ENCODE measurements around the gene TEX12.

The TEX12 gene

DNA sequence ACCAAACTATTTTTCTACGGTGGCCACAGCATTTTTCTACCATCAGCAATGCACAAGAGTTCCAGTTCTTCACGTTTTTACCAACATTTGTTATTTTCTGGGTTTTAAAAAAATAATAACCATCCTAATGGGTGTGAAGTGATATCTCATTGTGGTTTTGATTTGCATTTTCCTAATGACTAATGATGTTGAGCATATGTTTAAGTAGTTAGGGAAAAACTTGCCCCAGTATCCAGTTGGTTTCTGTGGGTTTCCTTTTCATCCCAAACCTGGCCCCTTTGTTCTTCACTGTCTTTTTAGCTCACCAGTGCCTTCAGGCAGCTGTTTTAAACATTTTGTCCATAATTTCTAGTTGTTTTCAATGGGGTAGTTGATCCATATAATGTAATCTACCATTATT lies 44.4 kb downstream of the TEX12 start:
- DNase-seq (ENCODE audit: low read depth, low spot score), result no peak

DNA sequence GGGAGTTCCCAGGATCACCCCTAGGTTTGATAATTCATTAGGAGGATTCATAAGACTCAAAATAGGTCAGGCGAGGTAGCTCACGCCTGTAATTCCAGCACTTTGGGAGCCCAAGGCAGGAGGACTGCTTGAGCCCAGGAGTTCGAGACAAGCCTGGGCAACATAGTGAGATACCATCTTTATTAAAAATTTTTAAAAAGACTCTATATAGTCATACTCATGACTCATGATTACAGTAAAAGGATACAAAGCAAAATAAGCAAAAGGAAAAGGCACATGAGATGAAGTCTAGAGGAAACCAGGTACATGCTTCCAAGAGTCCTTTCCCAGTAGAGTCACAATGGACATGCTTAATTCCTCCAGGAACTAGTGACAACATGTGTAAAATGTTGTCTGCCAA lies 45.1 kb downstream of the TEX12 start:
- no peak for DNase-seq (ENCODE audit: low read depth, low spot score)

DNA sequence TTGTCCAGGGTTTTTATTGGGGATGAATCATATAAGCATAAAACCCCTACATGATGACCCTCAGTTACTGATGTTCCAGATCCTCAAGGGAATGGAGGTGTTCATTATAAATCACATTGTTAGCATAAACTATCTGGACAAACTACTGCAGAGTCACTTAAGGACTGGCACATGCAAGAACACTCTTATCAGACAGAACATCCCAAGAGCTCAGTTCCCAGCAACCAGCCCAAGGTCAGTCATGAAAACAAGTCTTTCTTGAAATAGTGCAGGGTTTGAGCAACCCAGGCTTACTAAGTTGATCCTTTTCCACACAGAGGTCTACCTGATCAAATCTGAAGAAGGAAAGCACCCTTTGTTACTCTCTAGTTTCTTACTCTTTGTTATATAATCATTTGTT lies 45.5 kb downstream of the TEX12 start:
- no peak for DNase-seq (ENCODE audit: low read depth, low spot score)

DNA sequence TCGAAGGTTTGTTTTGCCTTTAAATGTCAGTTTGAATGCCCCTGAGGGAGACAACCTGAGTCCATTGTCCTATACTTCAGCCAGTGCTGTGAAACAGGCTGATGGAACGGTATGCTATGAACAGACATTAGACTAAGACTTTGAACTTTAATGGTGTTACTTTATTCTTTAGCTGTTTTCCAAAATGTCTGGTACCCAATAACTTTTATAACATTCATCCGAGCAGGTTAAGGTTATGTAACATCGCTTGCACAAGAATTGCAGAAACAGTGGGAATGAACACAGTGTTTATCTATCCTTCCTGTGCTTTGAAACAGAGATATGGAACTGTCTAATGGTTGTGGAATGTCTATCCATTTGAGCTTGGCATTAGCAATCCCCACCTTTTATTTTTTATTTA lies 46.6 kb downstream of the TEX12 start:
- DNase-seq (ENCODE audit: low read depth, low spot score), result no peak

DNA sequence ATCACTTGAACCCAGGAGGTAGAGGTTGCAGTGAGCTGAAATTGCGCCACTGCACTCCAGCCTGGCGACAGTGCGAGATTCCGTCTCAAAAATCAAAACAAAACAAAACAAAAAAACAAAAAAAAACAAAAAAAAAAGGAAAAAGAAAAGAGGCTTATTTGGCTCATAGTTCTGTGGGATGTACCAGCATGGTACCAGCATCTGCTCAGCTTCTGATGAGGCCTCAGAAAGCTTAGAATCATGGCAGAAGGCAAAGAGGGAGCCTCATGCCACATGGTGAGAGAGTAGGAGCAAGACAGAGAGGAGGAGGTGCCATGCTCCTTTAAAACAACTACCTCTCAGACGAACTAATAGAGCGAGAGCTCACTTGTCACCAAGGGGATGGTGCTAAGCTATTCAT lies 48.4 kb downstream of the TEX12 start:
- DNase-seq (ENCODE audit: low read depth, low spot score), result no peak

DNA sequence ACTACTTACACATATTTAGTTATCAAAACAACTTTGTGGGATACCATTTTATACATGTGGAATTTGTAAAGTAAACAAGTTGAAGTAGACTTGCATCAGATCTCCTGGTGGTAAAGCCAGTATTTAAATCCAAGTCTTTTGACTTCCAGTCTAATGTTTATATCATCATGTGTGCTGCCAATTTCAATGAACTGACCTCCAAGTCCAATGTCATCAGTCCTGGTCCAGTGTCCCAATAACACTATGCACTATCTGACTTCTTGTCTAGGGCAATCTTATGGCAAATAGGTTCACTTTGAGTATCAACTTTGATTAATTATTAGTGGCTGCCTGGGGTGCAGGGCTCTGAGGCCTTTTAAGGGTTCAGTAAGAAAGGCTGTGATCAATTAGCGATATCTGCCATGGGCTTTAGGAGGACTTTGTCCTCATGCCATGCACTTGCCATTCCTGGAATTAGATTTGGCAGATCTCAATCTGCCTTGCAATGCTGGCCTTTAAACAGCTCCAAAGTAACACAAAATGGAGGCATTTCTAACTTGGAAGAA lies 49.5 kb downstream of the TEX12 start:
- DNase-seq (ENCODE audit: low read depth, low spot score), result no peak

DNA sequence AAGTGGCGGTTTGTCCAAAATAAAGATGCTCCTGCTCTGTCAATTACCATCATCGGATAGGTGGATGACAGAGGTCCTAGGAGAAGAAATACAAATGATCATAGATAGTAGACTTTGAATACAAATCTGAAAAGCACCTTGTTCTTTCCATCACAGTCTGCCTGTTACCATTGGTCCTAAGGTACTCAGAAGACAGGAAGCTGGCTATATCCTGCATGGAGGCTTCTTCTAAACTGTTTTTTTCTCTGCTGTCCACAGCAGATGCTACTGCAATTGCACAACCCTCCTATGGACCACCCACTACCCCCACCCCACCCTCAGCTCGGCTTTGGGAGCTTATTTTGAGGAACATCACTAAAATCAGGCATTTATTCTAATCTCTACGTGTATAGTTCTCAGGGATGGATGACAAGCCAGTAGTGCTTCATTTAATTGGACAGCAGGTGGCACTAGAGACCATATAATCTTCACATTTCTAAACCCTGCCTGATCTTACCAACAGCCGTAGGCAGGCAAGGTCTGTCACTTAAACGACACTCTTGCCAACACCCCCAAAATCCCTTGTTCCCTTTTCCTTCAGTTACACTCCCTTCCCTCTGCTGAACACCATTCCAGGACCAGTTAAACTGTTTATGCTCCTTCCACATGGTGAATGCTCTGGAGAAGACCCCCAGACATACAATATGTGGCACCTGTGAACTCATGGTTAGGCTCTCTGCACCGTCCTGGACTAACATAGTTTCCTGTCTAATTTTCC lies 52.5 kb downstream of the TEX12 start:
- no peak for DNase-seq (ENCODE audit: low read depth, low spot score)

DNA sequence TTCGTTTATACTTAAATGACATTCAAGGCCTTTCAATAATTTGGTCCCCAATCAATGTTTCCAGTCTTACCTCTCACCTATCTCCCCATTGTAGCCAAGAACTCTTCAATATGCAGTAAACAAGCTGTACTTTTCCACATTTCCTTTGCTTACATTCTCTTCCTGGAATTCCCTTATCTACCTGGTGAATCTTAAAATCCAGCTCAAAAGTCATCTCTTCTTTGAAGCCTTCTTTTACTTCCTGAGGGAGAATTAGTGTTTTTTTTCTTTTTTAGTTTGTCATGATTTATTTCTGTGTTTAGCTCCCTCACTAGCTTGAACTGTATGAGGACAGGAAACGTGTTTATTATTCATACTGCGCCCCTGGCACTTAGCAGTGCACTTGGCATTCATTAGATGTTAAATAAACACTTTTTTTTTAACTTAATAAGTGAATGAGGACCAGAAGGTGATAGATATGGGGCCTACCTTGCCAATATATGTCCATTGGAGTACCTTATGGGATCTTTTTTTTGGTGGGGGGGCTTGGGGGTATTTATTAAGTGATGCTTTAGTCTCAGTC lies 54.2 kb downstream of the TEX12 start:
- DNase-seq (ENCODE audit: low read depth, low spot score), result no peak

Data from activated naive CD8-positive, alpha-beta T cell treated with anti-CD3 and anti-CD28 coated beads, Interleukin-2, amount 50 U/mL, for 16 hours (primary cell).